Spleen (tissue), 7 donors: ENCODE results near the gene PCDHGB2.

Source experiments
- POLR2A ChIP-seq, 3 donors: fragments of 450-650 bp; IDR thresholded peaks; one replicate each; pipeline ENCODE4 v1.5.1; 2017; ENCODE audit warnings: antibody characterized with exemption in 3 of 3, mild to moderate bottlenecking in 1 of 3
- POLR2AphosphoS5 ChIP-seq, 3 donors: sonication (generic); formaldehyde crosslinking; IDR thresholded peaks; one replicate each; pipeline ENCODE4 v1.5.1; 2017; ENCODE audit warnings: antibody characterized with exemption in 3 of 3
- TF ChIP-seq, protein P1 (sequence below), 11 experiments: fragments of 200-600 bp in 7 of 11; fragments of 450-650 bp in 4 of 11; sonication (generic) in 4 of 11; IDR thresholded peaks in 8 of 11; conservative IDR thresholded peaks in 3 of 11; 1 replicate in 7 of 11; 2 replicates in 4 of 11; pipeline versions ENCODE4 v1.4.0 to v1.8.0; 2016 to 2021; ENCODE audit warnings: antibody characterized with exemption in 11 of 11, inconsistent platforms in 4 of 11, mild to moderate bottlenecking in 1 of 11
- donor health status: DM: no; HTN: no; CAD: no; lungs with moderate emphysema.
- donor health status: DM: no; HTN: no; CAD: no.
- donor health status: DM: no; HTN: no; CAD: no.

DNA sequence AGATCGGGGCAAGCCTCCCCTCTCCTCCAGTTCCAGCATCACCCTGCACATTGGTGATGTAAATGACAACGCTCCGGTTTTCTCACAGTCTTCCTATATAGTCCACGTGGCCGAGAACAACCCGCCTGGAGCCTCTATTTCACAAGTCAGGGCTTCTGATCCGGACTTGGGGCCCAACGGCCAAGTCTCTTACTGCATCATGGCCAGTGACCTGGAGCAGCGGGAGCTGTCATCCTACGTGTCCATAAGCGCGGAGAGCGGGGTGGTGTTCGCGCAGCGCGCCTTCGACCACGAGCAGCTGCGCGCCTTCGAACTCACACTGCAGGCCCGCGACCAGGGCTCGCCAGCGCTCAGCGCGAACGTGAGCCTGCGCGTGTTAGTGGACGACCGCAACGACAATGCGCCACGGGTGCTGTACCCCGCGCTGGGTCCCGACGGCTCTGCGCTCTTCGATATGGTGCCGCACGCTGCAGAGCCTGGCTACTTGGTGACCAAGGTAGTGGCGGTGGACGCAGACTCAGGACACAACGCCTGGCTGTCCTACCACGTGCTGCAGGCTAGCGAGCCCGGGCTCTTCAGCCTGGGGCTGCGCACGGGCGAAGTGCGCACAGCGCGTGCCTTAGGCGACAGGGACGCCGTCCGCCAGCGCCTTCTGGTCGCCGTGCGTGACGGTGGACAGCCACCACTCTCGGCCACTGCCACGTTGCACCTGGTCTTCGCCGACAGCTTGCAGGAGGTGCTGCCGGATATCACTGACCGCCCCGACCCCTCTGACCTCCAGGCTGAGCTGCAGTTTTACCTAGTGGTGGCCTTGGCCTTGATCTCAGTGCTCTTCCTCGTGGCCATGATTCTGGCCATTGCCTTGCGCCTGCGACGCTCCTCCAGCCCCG is 29.6 kb downstream of the PCDHGB2 start:
- TF ChIP-seq, protein P1, sequence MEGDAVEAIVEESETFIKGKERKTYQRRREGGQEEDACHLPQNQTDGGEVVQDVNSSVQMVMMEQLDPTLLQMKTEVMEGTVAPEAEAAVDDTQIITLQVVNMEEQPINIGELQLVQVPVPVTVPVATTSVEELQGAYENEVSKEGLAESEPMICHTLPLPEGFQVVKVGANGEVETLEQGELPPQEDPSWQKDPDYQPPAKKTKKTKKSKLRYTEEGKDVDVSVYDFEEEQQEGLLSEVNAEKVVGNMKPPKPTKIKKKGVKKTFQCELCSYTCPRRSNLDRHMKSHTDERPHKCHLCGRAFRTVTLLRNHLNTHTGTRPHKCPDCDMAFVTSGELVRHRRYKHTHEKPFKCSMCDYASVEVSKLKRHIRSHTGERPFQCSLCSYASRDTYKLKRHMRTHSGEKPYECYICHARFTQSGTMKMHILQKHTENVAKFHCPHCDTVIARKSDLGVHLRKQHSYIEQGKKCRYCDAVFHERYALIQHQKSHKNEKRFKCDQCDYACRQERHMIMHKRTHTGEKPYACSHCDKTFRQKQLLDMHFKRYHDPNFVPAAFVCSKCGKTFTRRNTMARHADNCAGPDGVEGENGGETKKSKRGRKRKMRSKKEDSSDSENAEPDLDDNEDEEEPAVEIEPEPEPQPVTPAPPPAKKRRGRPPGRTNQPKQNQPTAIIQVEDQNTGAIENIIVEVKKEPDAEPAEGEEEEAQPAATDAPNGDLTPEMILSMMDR (IDR thresholded peaks at IDR 0.05 in 8 of 11, conservative IDR thresholded peaks at IDR 0.05 in 3 of 11): no peak
- TF ChIP-seq POLR2A (IDR thresholded peaks at IDR 0.05) (no peak), POLR2AphosphoS5 (IDR thresholded peaks at IDR 0.05) (no peak)
